ENCODE data around the gene METTL23.

GRCh38 chr17:76709077-76709950 lies 17.3 kb upstream of the METTL23 start:
- TF ChIP-seq EZH2 (IDR thresholded peaks at IDR 0.05; ENCODE audit: borderline replicate concordance, low read length): no peak
- TF ChIP-seq, protein P1, sequence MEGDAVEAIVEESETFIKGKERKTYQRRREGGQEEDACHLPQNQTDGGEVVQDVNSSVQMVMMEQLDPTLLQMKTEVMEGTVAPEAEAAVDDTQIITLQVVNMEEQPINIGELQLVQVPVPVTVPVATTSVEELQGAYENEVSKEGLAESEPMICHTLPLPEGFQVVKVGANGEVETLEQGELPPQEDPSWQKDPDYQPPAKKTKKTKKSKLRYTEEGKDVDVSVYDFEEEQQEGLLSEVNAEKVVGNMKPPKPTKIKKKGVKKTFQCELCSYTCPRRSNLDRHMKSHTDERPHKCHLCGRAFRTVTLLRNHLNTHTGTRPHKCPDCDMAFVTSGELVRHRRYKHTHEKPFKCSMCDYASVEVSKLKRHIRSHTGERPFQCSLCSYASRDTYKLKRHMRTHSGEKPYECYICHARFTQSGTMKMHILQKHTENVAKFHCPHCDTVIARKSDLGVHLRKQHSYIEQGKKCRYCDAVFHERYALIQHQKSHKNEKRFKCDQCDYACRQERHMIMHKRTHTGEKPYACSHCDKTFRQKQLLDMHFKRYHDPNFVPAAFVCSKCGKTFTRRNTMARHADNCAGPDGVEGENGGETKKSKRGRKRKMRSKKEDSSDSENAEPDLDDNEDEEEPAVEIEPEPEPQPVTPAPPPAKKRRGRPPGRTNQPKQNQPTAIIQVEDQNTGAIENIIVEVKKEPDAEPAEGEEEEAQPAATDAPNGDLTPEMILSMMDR (conservative IDR thresholded peaks at IDR 0.05 in 1 of 2, IDR thresholded peaks at IDR 0.05 in 1 of 2; ENCODE audit: extremely low read depth in 1 of 2, insufficient read depth in 1 of 2, low read depth in 1 of 2, low read length in 2 of 2): no peak
